Measurements from ENCODE around the gene RLBP1. TPM values are rescaled to one million over a fixed set of nuclear protein-coding genes. Genes with fewer than 3 reads are reported as not detected.

RLBP1 gene
- total and polyA plus RNA-seq, 2 of the 4 experiments (the other 2 are of a cell fraction) = not detected

Other genes with a start within 250 kb of the RLBP1 start
- 56.9 and 62.9 TPM in 2 replicates for gene ABHD2, start 133.1 kb downstream of the RLBP1 start, total RNA-seq (2012; rRNA removed)
- 29.4 and 31.2 TPM in 2 replicates for gene ABHD2, start 133.1 kb downstream of the RLBP1 start, polyA plus RNA-seq (2012; rRNA removed)
- 25.6 and 34.2 TPM in 2 replicates for gene FANCI, start 22.4 kb upstream of the RLBP1 start, total RNA-seq (2012; rRNA removed)
- 11.6 and 13.2 TPM in 2 replicates for gene FANCI, start 22.4 kb upstream of the RLBP1 start, polyA plus RNA-seq (2012; rRNA removed)
- 18.3 and 19.9 TPM in 2 replicates for gene POLG, start 113.2 kb upstream of the RLBP1 start, total RNA-seq (2012; rRNA removed)
- gene POLG, start 113.2 kb upstream of the RLBP1 start, polyA plus RNA-seq (2012; rRNA removed) = 30.3 and 30.6 TPM in 2 replicates